DMS114 treated with DMSO at 0.1 percent for 48 hours (cell line): ENCODE data around the gene ECT2.
"Not testable (repeated sequence)": the region's sequence is repeated elsewhere in the genome, so short reads cannot be mapped to it uniquely, and the experiment has no call there.

Source experiments
- DNase-seq: peaks from one replicate; lab custom pipeline; 2025; ENCODE audit not compliant: unreplicated experiment; lab: John Stamatoyannopoulos, UW

Gene ECT2

GRCh38 chr3:172804323-172804722, 53.8 kb downstream of the ECT2 start:
- DNase-seq = no peak

- peak; percentile 36 for DNase-seq
Observed at GRCh38 chr3:172808969-172809546, 58.5 kb downstream of the ECT2 start.

GRCh38 chr3:172811099-172811498, 60.6 kb downstream of the ECT2 start:
- no peak for DNase-seq

- no peak for DNase-seq
Observed at GRCh38 chr3:172813462-172813861, 62.9 kb downstream of the ECT2 start.

- no peak for DNase-seq
Observed at GRCh38 chr3:172814738-172815137, 64.2 kb downstream of the ECT2 start.

- no peak for DNase-seq
Observed at GRCh38 chr3:172815857-172816256, 65.3 kb downstream of the ECT2 start.

- no peak for DNase-seq
Observed at GRCh38 chr3:172816281-172816680, 65.8 kb downstream of the ECT2 start.

- DNase-seq = no peak
Observed at GRCh38 chr3:172816968-172817367, 66.4 kb downstream of the ECT2 start.

GRCh38 chr3:172820492-172820891, 70.0 kb downstream of the ECT2 start:
- no peak for DNase-seq

GRCh38 chr3:172824229-172824628, 73.7 kb downstream of the ECT2 start:
- DNase-seq = no peak

- not testable (repeated sequence) for DNase-seq
Observed at GRCh38 chr3:172827231-172827630, 76.7 kb downstream of the ECT2 start.

GRCh38 chr3:172832983-172833382, 82.5 kb downstream of the ECT2 start:
- DNase-seq = no peak

- peak; percentile 10 for DNase-seq
Observed at GRCh38 chr3:172836390-172836997, 86.0 kb downstream of the ECT2 start.

GRCh38 chr3:172839679-172840078, 89.2 kb downstream of the ECT2 start:
- DNase-seq = no peak

- no peak for DNase-seq
Observed at GRCh38 chr3:172840463-172840862, 89.9 kb downstream of the ECT2 start.

GRCh38 chr3:172840913-172841312, 90.4 kb downstream of the ECT2 start:
- no peak for DNase-seq

- no peak for DNase-seq
Observed at GRCh38 chr3:172844428-172844827, 93.9 kb downstream of the ECT2 start.

GRCh38 chr3:172846103-172846561, 95.6 kb downstream of the ECT2 start:
- no peak for DNase-seq

- DNase-seq = no peak
Observed at GRCh38 chr3:172846706-172847105, 96.2 kb downstream of the ECT2 start.

GRCh38 chr3:172847292-172847691, 96.8 kb downstream of the ECT2 start:
- DNase-seq = no peak

- no peak for DNase-seq
Observed at GRCh38 chr3:172848910-172849309, 98.4 kb downstream of the ECT2 start.

- DNase-seq = no peak
Observed at GRCh38 chr3:172853005-172853404, 102.5 kb downstream of the ECT2 start.
